GM18502 (cell line): ENCODE data around the gene BRSK2.

Experiments
- ATAC-seq: cut with Tn5 transposase; IDR thresholded peaks from one replicate; pipeline ENCODE4 v1.9.1; 2021; ENCODE audit warnings: mild to moderate bottlenecking; ENCODE audit not compliant: unreplicated experiment, poor library complexity

The BRSK2 gene

DNA sequence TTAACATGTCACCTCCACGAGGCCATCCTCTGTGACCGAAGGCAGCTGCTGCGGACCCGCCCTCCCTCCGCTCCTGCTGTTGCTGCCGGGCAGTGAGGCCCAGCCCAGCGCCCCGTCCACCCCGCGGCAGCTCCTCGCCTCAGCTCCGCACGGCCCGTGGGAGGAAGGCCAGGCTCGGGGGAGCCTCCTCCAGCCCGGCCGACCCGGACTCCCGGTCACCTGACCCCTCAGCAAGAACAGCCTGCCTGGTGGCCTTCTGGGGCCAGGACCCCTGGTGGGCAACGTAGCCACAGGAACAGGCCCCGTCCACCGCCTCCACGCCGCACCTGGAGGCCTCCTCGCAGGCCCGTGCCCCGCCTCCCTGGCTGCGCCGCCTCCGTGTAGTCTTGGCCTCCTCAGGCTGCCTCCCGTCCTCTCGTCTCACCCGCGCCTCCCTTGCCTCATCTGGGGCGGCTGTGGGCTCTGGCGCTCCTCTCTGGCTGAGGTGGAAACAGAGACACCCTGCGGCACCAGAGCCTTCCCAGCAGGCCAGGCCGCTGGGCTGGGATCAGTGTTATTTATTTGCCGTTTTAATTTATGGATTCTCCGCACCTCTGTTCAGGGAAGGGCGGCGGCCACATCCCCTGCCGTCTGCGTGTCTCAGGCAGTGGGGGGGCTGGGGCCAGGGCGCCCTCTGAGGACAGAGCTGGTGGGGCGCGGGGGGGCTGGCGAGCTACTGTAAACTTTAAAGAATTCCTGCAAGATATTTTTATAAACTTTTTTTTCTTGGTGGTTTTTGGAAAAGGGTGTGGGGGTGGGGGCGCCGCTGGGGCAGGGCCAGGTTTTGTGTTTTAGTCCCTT, 71.5 kb downstream of the BRSK2 start:
- ATAC-seq: no peak

DNA sequence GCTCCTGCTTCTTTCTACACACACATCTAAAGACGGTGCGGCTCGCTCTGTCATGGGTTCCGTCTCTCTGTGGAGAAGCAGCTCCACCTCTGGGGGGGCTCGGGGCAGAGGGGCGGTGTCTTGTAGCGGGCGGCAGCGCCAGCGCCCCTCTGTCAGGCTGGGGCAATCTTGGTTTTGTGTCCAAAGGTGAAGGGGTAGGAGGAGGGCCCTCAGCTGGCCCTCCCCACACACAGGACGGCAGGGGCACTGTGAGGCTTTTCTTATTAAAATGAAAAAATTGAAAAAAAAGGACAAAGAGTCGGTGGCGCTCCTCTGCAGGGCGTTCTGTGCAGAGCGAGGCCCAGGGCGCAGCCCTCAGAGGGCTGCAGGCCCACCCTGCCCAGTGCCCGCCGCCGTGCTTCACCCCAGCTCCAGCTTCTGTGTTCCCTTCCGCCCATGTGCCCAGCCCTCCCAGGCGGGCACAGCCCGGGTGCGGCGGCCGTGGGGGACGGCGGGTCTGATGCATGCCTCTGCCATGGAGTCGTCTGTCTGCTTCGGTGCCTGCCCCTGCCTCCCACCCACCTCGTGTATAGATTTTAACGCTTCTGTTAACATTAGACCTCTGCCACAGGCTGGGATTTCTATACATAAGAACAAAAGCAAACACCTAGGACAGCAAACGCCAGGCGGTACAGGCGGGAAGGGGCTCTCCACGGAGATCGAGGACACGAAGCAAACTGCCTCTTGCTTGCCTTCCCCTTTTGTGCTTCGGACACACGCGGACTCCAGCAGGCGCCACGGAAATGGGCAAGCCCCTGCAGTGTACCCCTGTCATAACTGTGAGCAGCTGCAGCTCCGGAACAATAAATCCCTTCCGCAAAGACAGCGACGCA, 72.3 kb downstream of the BRSK2 start:
- ATAC-seq: no peak

DNA sequence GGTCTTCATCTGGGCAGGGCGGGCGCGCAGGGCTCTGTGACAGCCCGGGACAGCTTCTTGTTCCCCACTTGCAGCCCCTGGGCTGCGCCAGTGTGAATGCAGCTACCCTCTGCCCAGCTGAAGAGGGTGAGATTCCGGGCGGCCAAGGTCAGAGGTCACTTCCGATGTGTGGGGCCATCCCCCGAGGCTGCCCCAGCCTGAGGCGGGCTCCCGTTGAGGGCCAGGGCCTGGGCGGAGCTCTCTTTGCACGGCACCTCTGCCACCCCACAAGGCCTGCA, 72.9 kb downstream of the BRSK2 start:
- no peak for ATAC-seq

DNA sequence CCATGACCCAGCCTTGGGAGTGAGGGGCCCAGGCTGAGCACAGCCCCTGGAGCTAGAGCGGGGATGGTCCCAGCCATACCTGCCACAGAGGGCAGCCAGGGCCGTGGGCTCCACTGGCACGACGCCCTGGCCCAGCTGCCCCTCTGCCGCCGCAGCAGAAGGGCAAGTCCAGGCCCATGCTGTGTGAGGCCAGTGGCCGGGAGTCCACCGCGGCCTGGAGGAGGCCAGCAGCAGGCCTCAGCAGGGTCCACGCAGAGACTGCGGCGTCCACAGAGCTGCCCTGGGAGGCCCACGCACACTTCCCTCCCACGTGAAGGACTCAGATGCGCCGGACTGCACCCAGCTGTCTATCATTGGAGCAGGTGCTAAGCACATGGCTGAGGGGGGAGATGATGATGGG, 73.3 kb downstream of the BRSK2 start:
- ATAC-seq: no peak

DNA sequence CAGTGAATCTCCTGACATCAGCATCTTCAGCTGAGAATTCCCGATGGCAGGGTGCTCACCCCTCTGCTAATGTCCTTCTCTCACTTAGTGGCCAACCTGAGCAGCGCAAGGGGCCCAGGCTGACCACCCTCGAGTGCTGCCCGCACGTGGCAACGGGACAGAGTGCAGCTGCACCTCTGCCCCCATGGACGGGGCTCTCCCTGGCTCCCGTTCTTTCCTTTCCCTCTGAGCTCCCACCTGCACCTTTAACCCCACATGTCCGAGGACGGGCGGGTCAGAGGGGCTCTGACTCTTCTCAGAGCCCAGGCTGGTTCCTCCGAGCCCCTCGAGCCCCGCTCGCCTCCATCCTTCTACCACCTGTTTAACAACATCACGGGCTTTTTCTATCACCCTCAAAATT, 77.0 kb downstream of the BRSK2 start:
- ATAC-seq: no peak

GRCh38 chr11:1467270-1467669, 77.5 kb downstream of the BRSK2 start:
- no peak for ATAC-seq

- ATAC-seq: no peak
Measured at GRCh38 chr11:1468002-1468401, 78.3 kb downstream of the BRSK2 start.

GRCh38 chr11:1468473-1469066, 78.8 kb downstream of the BRSK2 start:
- ATAC-seq: no peak

- no peak for ATAC-seq
Measured at GRCh38 chr11:1469287-1469910, 79.7 kb downstream of the BRSK2 start.

- ATAC-seq: no peak
Measured at GRCh38 chr11:1469911-1470680, 80.4 kb downstream of the BRSK2 start.

- ATAC-seq: no peak
Measured at GRCh38 chr11:1470681-1471611, 81.2 kb downstream of the BRSK2 start.

DNA sequence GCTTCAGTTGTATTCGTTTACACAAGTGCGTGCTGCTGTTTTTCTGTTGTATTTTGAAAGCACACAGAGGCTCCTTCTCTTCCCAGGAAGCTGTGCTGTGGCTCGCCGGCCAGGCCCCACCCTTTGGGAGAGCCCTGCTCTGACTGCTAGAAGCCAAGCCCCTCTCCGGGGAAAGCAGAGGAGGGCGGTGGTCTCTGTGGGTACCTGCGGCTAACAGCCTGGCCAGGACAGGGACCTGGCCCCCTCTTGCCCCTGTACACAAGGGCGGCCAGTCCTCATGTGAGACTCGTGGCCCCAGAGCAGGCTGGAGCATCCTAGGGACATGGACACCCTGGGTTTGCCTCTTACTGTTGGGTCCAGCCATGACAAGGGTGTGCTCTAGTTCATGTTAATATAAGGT, 82.0 kb downstream of the BRSK2 start:
- no peak for ATAC-seq

GRCh38 chr11:1472180-1473005, 82.7 kb downstream of the BRSK2 start:
- ATAC-seq: no peak

DNA sequence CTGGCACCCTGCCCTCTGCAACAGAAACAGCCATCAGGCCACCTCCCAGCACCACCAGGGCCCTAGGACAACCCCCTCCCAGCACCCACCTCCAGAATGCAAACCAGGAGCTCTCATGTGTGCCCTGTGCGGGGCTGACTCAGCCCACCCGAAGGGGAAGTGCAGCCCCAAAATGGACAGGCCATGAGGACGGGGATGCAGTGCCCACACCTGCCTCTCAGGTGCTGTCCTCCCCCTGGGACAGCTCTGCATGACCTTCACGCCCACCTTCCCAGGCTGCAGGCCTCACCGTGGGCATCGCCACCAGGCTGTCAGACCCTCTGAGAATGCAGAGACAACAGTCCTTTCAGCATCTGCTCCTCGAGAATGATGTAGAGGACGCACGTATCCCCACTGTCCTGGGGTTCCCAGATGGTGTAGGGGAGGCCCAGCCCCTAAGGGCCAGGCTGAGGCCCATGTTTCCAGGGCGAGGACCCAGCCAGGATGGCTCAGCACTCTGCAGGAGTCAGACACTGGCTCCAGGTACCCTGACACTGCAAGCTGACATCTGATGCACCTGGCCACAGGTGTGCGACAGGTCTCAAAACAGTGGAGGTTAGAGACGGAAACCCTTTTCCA, 83.4 kb downstream of the BRSK2 start:
- no peak for ATAC-seq

DNA sequence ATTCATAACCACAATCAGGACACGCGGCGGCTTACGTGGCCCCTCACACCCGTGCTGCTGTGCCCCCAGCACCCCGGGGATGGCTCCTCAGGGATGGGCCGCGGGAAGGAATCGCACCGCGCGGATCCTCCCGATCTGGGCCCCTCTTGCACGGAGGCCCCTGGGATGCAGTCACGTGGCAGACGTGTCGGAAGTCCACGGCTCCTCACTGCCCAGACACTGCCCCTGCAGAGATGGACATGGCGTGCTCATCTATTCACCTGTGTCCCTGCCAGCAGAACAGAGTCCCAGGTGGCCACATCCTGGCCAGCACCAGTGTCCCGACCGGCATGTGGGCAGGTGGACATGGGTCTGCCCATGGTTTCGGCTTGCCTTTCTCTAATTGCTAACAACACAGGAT, 84.1 kb downstream of the BRSK2 start:
- no peak for ATAC-seq

- no peak for ATAC-seq
Measured at GRCh38 chr11:1475841-1476240, 86.1 kb downstream of the BRSK2 start.

- no peak for ATAC-seq
Measured at GRCh38 chr11:1476940-1477736, 87.4 kb downstream of the BRSK2 start.
